ENCODE results near the gene TRAF3IP3.

Gene TRAF3IP3

GRCh38 chr1:209830722-209831121, 74.9 kb downstream of the TRAF3IP3 start:
- DNase-seq: no peak

GRCh38 chr1:209831615-209832014, 75.8 kb downstream of the TRAF3IP3 start:
- DNase-seq: no peak
